Measurements from ENCODE around the gene FAM120B.

Gene FAM120B

GRCh38 chr6:170281331-170282292 lies 24.9 kb upstream of the FAM120B start:
- H3K4me1 ChIP-seq (ENCODE audit: insufficient read depth, low read length, severe bottlenecking), result peaks cover 34% of the 10 kb centered on the region
- peak overlapping the region; percentile 89; the same call in 1 of the 2 replicates for H3K4me2 ChIP-seq (ENCODE audit: low read length)
- H3K9me2 ChIP-seq (ENCODE audit: low read depth, low read length), result no peaks in the 10 kb centered on the region
- no peak overlapping the region; the same call in 1 of the 2 replicates for H3K9ac ChIP-seq (ENCODE audit: low read length)
- peak overlapping the region; percentile 61; the same call in 1 of the 2 replicates for H2AFZ ChIP-seq (ENCODE audit: low read length)
- no peaks in the 10 kb centered on the region for H4K20me1 ChIP-seq (ENCODE audit: insufficient read depth, low read length)
- TF ChIP-seq EZH2 (IDR thresholded peaks at IDR 0.05; ENCODE audit: borderline replicate concordance, low read length) (no peak), CTCF (IDR thresholded peaks at IDR 0.05; ENCODE audit: low read length) (no peak)
- H3K36me3 ChIP-seq (ENCODE audit: insufficient read depth, low read length), result no peaks in the 10 kb centered on the region
- H3K27ac ChIP-seq (ENCODE audit: low read depth, low read length, poor library complexity, severe bottlenecking), result no peak overlapping the region
- no peaks in the 10 kb centered on the region for H3K9me3 ChIP-seq (ENCODE audit: low read length)
- no peaks in the 10 kb centered on the region for H3K27me3 ChIP-seq (ENCODE audit: insufficient read depth, low read length)
- H3K79me2 ChIP-seq (ENCODE audit: insufficient read depth, low read length), result no peaks in the 10 kb centered on the region
- H3F3A ChIP-seq (ENCODE audit: insufficient read depth, low read length), result peaks cover 4% of the 10 kb centered on the region; the same call in 1 of the 2 replicates
- H3K4me3 ChIP-seq (ENCODE audit: low read depth, low read length, poor library complexity, severe bottlenecking), result peak overlapping the region; percentile 62

GRCh38 chr6:170282512-170283158 lies 23.9 kb upstream of the FAM120B start:
- peaks cover 4% of the 10 kb centered on the region; the same call in 1 of the 2 replicates for H3F3A ChIP-seq (ENCODE audit: insufficient read depth, low read length)
- H3K4me1 ChIP-seq (ENCODE audit: insufficient read depth, low read length, severe bottlenecking), result peaks cover 34% of the 10 kb centered on the region
- H3K9me2 ChIP-seq (ENCODE audit: low read depth, low read length), result no peaks in the 10 kb centered on the region
- H3K27me3 ChIP-seq (ENCODE audit: insufficient read depth, low read length), result no peaks in the 10 kb centered on the region
- H3K4me2 ChIP-seq (ENCODE audit: low read length), result no peak overlapping the region
- H3K4me3 ChIP-seq (ENCODE audit: low read depth, low read length, poor library complexity, severe bottlenecking), result no peak overlapping the region
- no peaks in the 10 kb centered on the region for H3K36me3 ChIP-seq (ENCODE audit: insufficient read depth, low read length)
- no peak overlapping the region for H3K27ac ChIP-seq (ENCODE audit: low read depth, low read length, poor library complexity, severe bottlenecking)
- no peak overlapping the region for H2AFZ ChIP-seq (ENCODE audit: low read length)
- H3K9ac ChIP-seq (ENCODE audit: low read length), result no peak overlapping the region
- H3K9me3 ChIP-seq (ENCODE audit: low read length), result no peaks in the 10 kb centered on the region
- H4K20me1 ChIP-seq (ENCODE audit: insufficient read depth, low read length), result no peaks in the 10 kb centered on the region
- no peaks in the 10 kb centered on the region for H3K79me2 ChIP-seq (ENCODE audit: insufficient read depth, low read length)
- no peak for TF ChIP-seq EZH2 (IDR thresholded peaks at IDR 0.05; ENCODE audit: borderline replicate concordance, low read length)
- no peak for TF ChIP-seq CTCF (IDR thresholded peaks at IDR 0.05; ENCODE audit: low read length)

GRCh38 chr6:170283212-170284081 lies 23.1 kb upstream of the FAM120B start:
- H3K9me3 ChIP-seq (ENCODE audit: low read length), result no peaks in the 10 kb centered on the region
- H3K4me3 ChIP-seq (ENCODE audit: low read depth, low read length, poor library complexity, severe bottlenecking), result no peak overlapping the region
- H3F3A ChIP-seq (ENCODE audit: insufficient read depth, low read length), result peaks cover 4% of the 10 kb centered on the region; the same call in 1 of the 2 replicates
- H3K9ac ChIP-seq (ENCODE audit: low read length), result no peak overlapping the region
- peaks cover 2% of the 10 kb centered on the region; the same call in 1 of the 2 replicates for H3K27me3 ChIP-seq (ENCODE audit: insufficient read depth, low read length)
- H3K79me2 ChIP-seq (ENCODE audit: insufficient read depth, low read length), result no peaks in the 10 kb centered on the region
- no peak overlapping the region for H3K4me2 ChIP-seq (ENCODE audit: low read length)
- no peaks in the 10 kb centered on the region for H3K9me2 ChIP-seq (ENCODE audit: low read depth, low read length)
- no peaks in the 10 kb centered on the region for H3K36me3 ChIP-seq (ENCODE audit: insufficient read depth, low read length)
- TF ChIP-seq CTCF (IDR thresholded peaks at IDR 0.05; ENCODE audit: low read length), result no peak
- TF ChIP-seq EZH2 (IDR thresholded peaks at IDR 0.05; ENCODE audit: borderline replicate concordance, low read length), result no peak
- no peak overlapping the region for H2AFZ ChIP-seq (ENCODE audit: low read length)
- H4K20me1 ChIP-seq (ENCODE audit: insufficient read depth, low read length), result no peaks in the 10 kb centered on the region
- no peak overlapping the region for H3K27ac ChIP-seq (ENCODE audit: low read depth, low read length, poor library complexity, severe bottlenecking)
- H3K4me1 ChIP-seq (ENCODE audit: insufficient read depth, low read length, severe bottlenecking), result peaks cover 30% of the 10 kb centered on the region
